Mesothelial cell of epicardium (in vitro differentiated cells): ENCODE data around the gene PRKN. TPM values are rescaled to one million over a fixed set of nuclear protein-coding genes. Genes with fewer than 3 reads are reported as not detected.

Source experiments
- DNase-seq, 2 experiments: peaks; one replicate each; pipeline ENCODE4 v3.0.0; 2021; ENCODE audit warnings: low spot score in 2 of 2; ENCODE audit not compliant: unreplicated experiment in 2 of 2
- H3K27ac Mint-ChIP-seq: 2 replicates; pipeline ENCODE4 v1.8.0; 2021; ENCODE audit warnings: mixed read lengths
- H3K27me3 Mint-ChIP-seq: 2 replicates; pipeline ENCODE4 v1.8.0; 2021; ENCODE audit warnings: low read depth, mixed read lengths
- H3K36me3 Mint-ChIP-seq: 2 replicates; pipeline ENCODE4 v1.8.0; 2021; ENCODE audit warnings: mixed read lengths
- H3K4me1 Mint-ChIP-seq: 2 replicates; pipeline ENCODE4 v1.8.0; 2021; ENCODE audit warnings: mixed read lengths
- H3K4me3 Mint-ChIP-seq: 2 replicates; pipeline ENCODE4 v1.8.0; 2021; ENCODE audit warnings: mild to moderate bottlenecking, moderate library complexity, mixed read lengths
- H3K9me3 Mint-ChIP-seq: 2 replicates; pipeline ENCODE4 v1.8.0; 2021; ENCODE audit warnings: mixed read lengths
- total RNA-seq: library from RNA; stranded (reverse); gene quantifications from 3 replicates; pipeline ENCODE4 v1.2.1, GENCODE V29; 2021
- TF ChIP-seq, protein P1 (sequence below): fragments of 200-600 bp; sonication (generic); IDR thresholded peaks from one replicate; pipeline ENCODE4 v1.5.0; 2021; ENCODE audit warnings: antibody characterized with exemption; ENCODE audit not compliant: unreplicated experiment

Gene PRKN
- total RNA-seq, 1 donor from 2014 or later = 7.6 TPM

- no peak for DNase-seq
- H3K27ac Mint-ChIP-seq = no peak overlapping the region
- H3K4me3 Mint-ChIP-seq = no peak overlapping the region
- no peaks in the 10 kb centered on the region for H3K27me3 Mint-ChIP-seq
- TF ChIP-seq, protein P1, sequence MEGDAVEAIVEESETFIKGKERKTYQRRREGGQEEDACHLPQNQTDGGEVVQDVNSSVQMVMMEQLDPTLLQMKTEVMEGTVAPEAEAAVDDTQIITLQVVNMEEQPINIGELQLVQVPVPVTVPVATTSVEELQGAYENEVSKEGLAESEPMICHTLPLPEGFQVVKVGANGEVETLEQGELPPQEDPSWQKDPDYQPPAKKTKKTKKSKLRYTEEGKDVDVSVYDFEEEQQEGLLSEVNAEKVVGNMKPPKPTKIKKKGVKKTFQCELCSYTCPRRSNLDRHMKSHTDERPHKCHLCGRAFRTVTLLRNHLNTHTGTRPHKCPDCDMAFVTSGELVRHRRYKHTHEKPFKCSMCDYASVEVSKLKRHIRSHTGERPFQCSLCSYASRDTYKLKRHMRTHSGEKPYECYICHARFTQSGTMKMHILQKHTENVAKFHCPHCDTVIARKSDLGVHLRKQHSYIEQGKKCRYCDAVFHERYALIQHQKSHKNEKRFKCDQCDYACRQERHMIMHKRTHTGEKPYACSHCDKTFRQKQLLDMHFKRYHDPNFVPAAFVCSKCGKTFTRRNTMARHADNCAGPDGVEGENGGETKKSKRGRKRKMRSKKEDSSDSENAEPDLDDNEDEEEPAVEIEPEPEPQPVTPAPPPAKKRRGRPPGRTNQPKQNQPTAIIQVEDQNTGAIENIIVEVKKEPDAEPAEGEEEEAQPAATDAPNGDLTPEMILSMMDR = no peak
- no peaks in the 10 kb centered on the region for H3K4me1 Mint-ChIP-seq
- H3K9me3 Mint-ChIP-seq = peaks cover 16% of the 10 kb centered on the region
- H3K36me3 Mint-ChIP-seq = no peaks in the 10 kb centered on the region
These were observed 391.2 kb downstream of the PRKN start for GRCh38 chr6:162336359-162336758.

DNA sequence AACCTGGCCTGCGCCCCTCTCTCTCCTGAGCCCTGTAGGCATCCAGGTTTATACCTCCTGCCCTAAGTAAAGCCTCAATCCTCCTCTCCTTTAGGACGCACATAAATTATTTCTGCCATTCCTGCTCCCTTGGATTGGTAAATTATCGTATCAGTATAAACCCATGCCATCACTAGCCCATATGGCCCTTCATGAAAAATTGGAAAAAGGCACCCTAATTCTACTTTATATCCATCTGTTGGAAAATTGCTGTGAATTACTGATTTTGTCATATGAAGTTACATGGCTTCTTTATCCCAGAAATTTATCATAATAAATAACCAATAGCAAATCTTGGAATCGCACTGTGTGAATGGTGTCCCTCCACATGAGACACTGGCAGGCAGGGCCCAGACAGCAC, 395.2 kb downstream of the PRKN start:
- TF ChIP-seq, protein P1 = no peak
- Mint-ChIP-seq H3K36me3 (no peaks in the 10 kb centered on the region), H3K27me3 (no peaks in the 10 kb centered on the region), H3K27ac (no peak overlapping the region), H3K4me3 (no peak overlapping the region), H3K4me1 (no peaks in the 10 kb centered on the region), H3K9me3 (peaks cover 19% of the 10 kb centered on the region)
- DNase-seq = no peak

- Mint-ChIP-seq H3K4me3 (no peak overlapping the region), H3K4me1 (no peaks in the 10 kb centered on the region), H3K36me3 (no peaks in the 10 kb centered on the region), H3K9me3 (peaks cover 19% of the 10 kb centered on the region), H3K27me3 (no peaks in the 10 kb centered on the region), H3K27ac (no peak overlapping the region)
- TF ChIP-seq, protein P1 = no peak
- DNase-seq = no peak
These were observed 395.7 kb downstream of the PRKN start for GRCh38 chr6:162331911-162332310.

DNA sequence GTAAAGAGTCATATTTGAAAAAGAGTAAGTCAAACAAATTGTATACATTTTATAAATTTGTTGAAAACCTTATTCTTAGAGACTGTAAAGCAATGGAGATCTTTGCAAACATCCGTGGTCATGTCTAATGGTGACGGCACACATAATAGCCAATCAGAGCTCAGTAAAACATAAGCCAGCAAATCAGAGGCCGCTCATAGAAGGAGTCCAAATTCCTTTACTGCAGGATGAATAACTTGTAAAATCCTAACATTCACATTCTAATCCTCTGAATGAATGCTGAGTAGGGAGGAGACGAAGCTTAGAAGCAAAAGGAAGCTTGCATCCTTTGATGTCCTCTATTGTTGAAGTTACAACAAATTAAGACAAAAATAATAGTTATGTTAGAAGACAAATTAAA, 401.7 kb downstream of the PRKN start:
- no peak for DNase-seq
- no peak overlapping the region for H3K4me3 Mint-ChIP-seq
- TF ChIP-seq, protein P1 = no peak
- no peaks in the 10 kb centered on the region for H3K4me1 Mint-ChIP-seq
- H3K27me3 Mint-ChIP-seq = no peaks in the 10 kb centered on the region
- no peaks in the 10 kb centered on the region for H3K36me3 Mint-ChIP-seq
- peaks cover 16% of the 10 kb centered on the region for H3K9me3 Mint-ChIP-seq
- no peak overlapping the region for H3K27ac Mint-ChIP-seq

GRCh38 chr6:162325051-162325450, 402.5 kb downstream of the PRKN start:
- Mint-ChIP-seq H3K27ac (no peak overlapping the region), H3K9me3 (peaks cover 21% of the 10 kb centered on the region), H3K36me3 (no peaks in the 10 kb centered on the region)

More at GRCh38 chr6:162325051-162325450, 402.5 kb downstream of the PRKN start:
- Mint-ChIP-seq H3K4me3 (no peak overlapping the region), H3K27me3 (no peaks in the 10 kb centered on the region), H3K4me1 (no peaks in the 10 kb centered on the region)
- no peak for DNase-seq
- TF ChIP-seq, protein P1 = no peak
